ENCODE measurements around the gene ZRANB3.
"Not testable (repeated sequence)": the region's sequence is repeated elsewhere in the genome, so short reads cannot be mapped to it uniquely, and the experiment has no call there.

Gene ZRANB3

DNA sequence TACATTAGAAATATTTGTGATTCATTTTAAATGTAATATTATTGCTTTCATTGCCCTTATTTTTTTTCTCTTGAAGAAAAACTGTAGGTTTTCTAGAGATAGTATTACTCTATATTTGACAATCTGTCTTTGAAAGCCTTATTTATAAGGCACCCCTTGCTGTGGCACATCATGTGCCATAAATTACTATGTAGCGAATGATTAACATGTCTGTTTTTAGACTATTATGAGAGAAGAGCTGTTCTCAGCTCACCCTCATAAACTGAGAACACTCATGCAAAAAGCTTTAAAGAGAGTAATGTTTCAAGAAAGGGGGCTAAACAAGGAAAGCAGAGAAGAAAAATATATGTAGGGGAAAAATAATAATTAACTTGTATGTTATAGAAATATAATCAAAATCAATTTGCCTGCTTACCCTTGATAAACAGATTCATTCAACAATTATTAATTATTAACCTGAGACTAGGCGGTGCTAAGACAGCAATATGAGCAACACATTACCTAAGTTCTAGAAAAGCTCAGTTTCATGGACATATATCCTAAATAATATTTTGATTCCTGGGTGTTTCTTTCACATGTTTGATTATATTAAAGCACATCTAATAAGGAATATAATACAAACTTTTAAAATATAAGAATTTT, 409.9 kb downstream of the ZRANB3 start:
- DNase-seq = no peak

DNA sequence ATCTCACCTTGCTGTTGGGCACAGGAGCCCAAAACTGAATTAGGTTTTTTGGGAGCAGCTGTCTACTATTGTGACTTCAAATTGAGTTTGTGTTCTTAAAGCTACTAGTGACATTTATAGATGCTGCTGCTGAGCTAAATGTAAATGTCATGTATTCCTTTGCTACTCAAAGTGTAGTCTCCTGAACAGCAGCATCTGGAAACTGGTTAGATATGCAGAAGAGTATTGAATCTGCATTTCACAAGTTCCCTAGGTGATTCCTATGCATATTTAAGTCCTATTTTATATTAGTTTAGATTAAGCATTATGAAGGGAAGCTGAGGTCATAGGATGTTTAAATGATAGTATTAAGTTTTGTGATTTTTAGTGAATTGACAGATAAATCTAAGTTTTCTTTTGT, 411.4 kb downstream of the ZRANB3 start:
- no peak for DNase-seq

DNA sequence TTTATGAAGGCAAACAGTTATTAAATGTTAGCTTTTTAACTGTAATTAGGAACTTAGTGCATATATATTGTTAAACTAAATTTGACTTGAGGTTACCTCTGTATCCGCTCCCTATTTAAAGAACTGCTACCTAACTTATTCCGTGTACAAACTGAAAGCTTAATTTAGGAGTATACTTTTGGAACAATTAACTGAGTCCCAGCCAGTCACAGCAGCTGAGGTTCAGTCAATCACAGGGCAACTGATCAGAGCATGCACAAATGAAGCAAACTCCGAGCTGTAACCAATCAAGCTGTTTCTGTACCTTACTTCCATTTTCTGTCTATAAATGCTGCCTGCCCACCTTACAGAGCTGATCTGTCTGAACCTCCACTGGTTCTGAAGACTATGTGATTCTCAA, 417.7 kb downstream of the ZRANB3 start:
- DNase-seq = no peak

DNA sequence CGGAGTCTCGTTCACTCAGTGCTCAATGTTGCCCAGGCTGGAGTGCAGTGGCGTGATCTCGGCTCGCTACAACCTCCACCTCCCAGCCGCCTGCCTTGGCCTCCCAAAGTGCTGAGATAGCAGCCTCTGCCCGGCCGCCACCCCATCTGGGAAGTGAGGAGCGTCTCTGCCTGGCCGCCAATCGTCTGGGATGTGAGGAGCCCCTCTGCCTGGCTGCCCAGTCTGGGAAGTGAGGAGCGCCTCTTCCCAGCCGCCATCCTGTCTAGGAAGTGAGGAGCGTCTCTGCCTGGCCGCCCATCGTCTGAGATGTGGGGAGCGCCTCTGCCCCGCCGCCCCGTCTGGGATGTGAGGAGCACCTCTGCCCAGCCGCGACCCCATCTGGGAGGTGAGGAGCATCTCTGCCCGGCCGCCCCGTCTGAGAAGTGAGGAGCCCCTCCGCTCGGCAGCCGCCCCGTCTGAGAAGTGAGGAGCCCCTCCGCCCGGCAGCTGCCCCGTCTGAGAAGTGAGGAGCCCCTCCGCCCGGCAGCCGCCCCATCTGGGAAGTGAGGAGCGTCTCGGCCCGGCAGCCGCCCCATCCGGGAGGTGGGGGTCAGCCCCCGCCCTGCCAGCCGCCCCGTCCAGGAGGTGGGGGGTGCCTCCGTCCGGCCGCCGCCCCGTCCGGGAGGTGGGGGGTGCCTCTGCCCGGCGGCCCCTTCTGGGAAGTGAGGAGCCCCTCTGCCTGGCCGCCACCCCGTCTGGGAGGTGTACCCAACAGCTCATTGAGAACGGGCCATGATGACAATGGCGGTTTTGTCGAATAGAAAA, 425.3 kb downstream of the ZRANB3 start:
- DNase-seq = not testable (repeated sequence)

- DNase-seq = no peak
Observed at GRCh38 chr2:135103843-135104242, 427.2 kb downstream of the ZRANB3 start.

GRCh38 chr2:135099802-135100483, 431.1 kb downstream of the ZRANB3 start:
- DNase-seq = no peak

DNA sequence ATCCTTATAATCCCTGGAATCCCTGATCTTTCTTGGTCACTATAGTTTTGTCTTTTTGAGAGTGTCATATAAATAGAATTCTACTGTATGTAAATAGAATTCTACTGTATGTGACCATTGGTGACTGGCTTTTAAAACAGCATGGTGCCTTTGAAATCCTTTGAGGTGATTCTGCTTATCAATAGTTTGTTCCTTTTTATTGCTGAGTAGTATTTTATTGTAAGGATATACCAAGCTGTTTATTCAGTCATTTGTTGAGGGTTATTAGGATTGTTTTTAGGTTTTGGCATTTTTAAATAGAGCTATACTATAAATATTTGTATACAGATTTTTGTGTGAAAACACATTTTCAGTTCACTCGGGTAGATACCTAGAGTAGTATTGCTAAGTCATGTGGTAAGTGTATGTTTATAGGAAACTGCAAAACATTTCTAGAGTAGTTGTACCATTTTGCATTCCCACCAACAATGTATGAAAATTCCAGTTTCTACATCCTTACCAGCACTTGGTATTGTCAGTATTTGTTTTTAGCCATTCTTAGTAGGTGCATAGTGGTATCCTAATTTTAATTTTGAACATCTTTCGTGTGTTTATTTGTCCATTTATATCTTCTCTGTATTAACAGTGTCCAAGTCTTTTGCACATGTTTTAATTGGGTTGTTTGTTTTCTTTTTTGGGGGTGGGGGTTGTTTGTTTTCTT, 433.3 kb downstream of the ZRANB3 start:
- no peak for DNase-seq

GRCh38 chr2:135096665-135097446, 434.2 kb downstream of the ZRANB3 start:
- peak; percentile 48 for DNase-seq

GRCh38 chr2:135095591-135095990, 435.4 kb downstream of the ZRANB3 start:
- peak; percentile 45 for DNase-seq

DNA sequence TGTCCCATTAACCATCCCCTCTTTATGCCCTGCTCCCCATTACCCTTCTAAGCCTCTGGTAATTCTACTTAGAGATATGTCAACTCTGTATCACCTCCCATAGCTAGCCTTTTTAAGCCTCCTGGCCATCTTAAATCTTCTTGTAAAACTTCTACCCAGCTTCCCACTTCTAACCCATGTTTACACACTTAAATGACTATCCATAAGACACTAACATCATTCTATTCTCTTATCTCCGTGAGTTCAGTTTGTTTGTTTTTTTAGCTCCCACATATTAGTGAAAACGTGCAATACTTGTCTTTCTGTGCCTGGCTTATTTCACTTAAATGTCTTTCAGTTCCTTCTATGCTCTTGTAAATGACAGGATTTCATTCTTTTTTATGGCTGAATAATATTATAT, 436.5 kb downstream of the ZRANB3 start:
- DNase-seq = no peak

- DNase-seq = no peak
Observed at GRCh38 chr2:135093670-135094330, 437.2 kb downstream of the ZRANB3 start.

- no peak for DNase-seq
Observed at GRCh38 chr2:135093193-135093592, 437.8 kb downstream of the ZRANB3 start.

DNA sequence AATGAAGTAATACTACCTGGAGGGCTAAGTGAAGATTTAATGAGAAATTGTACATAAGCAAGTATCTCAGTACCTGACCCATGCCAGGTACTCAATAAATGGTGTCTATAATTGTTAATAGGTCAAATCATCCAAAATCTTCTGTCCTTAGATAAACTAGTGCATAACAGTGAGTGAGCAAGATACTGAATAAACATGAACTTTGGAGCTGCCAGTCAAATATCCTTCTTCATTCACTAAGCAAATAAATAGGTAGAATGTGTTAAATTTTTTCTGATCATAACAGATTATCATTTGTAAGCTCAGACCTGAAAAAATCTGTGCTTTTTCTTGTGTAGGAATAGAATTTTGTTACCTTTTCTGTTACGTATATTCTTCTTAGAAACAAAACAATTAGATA, 439.3 kb downstream of the ZRANB3 start:
- DNase-seq = no peak

- not testable (repeated sequence) for DNase-seq
Observed at GRCh38 chr2:135089597-135089996, 441.4 kb downstream of the ZRANB3 start.
